SIG-M5 treated with dmso at 0.1 percent for 504 hours (cell line): ENCODE data around the gene SNRPB.
A peak's percentile ranks its signal among the peaks of the same experiment; 100 is the strongest.

Experiments
- DNase-seq: peaks from one replicate; lab custom pipeline; 2025; ENCODE audit not compliant: unreplicated experiment; lab: John Stamatoyannopoulos, UW

Gene SNRPB

DNA sequence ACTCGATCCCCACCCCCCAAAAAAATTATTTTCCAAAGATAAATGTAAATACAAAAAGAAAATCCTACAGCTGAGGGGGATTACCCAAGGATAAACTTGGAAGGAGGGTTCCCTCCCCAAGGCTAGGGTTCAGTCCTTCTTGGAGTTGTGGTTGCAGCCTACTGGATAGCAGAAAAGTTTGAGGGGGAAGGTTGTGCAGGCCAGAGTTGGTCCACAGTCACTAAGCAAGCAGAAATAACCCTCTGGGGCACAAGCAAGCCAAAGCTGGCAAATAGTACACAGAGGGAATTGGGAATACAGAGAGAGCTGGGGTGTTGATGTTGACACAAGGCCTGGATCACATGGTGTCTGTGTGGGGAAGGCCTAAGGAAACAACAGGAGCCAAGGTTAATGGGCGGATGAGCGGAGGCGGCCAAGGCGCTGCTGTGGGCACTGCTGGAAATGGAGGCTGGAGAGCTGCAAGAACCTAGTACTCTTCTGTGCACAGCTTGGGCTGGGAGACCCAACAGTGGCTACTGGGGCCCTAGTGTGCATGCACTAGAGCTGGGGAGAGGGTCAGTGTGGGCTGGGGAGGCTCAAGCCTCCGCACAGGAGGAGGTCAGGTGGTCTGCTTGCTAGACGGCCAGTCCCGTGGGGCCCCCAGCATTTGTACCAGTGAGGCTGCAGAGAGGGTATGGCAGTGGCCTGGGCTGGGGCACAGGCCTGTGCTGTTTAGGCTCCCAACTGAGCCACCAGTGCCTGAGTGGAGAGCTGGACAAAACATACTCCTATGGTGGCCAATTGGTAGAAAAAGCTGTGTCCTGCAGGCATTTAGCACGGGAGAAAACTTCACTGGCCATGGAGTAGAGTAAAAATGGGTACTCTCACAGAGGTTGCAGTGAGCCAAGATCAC lies 5.5 kb upstream of the SNRPB start:
- DNase-seq = no peak

DNA sequence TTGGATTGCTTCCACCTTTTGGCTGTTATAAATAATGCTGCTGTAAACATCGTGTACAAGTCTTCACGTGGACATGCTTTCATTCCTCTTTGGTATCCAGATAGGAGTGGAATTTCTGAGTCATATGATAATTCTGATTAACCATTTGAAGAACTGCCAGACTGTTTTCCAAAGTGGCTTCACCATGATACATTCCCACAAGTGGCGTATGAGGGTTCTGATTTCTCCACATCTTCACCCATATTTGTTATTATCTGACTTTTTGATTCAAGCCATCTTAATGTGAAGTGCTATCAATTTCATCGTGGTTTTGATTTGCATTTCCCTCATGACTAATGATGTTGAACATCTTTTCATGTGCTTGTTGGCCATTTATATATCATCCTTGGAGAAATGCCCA lies 2.9 kb upstream of the SNRPB start:
- no peak for DNase-seq

DNA sequence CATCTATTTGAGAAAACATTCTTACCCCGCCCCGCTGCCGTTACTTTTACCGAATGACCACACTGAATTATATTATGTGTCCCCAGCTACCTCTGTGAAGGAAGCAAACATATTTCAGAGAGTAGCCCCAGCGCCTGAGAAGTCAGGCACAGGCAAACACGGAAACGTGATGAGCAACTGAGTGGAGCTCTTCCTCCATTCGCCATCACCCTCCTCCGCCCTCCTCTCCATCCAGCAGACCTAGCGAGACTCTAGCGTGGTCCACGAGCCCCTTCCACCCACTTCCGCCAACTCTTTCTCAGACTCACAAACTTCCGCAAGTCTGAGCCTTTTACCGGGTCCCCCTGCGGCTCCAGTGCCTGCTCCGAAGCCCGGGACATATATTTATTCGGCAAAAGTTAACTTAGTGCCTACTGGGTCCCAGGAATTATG lies 582 bp downstream of the SNRPB start:
- DNase-seq = peak; percentile 77

DNA sequence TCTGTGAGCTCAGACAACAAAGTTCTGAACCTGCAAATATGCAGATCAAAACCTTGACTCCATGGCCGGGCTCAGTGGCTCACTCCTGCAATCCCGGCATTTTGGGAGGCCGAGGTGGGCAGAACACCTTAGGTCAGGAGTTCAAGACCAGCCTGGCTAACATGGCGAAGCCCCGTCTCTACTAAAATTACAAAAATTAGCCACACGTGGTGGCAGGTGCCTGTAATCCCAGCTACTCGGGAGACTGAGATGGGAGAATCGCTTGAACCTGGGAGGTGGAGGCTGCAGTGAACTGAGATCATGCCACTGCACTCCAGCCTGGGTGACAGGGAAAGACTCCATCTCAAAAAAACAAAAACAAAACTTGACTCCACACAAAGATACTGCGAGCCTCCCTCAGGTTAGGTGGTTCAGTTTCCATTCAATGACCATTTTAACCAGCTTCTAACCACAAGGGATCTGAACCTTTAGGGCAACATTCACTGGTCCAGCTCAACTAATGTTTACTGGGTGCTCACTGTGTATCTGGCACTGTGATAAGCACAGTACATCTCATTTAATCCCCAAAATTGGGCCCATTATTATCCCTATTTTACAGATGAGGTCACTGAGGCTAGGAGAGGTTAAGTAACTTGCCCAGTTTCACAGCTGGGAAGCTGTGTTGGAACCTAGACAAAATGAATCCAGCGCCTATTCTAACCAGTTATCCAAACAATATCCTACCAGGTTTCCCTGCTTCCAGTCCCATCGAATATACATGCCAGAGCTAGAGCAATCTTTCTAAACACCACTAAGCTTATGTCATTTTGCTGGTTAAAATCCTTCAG lies 1.8 kb downstream of the SNRPB start:
- DNase-seq = no peak

DNA sequence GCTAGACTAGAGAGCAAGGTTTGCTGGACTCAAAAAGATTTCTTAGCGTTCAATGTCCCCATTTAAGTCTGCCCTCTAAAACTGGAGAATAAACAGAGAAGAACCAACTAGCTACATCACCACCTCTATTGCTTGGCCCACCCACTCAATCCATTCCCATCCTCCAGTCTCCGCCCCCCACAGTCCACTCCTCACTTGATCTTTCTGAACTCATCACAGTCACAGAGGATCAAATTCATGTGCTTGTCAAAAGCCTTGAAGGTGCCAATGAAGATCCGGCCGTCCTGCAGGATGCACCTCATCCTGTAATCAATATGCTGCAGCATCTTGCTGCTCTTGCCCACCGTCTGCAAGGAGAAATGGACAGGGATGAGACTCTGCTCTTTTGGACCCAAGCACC lies 3.2 kb downstream of the SNRPB start:
- DNase-seq = no peak

DNA sequence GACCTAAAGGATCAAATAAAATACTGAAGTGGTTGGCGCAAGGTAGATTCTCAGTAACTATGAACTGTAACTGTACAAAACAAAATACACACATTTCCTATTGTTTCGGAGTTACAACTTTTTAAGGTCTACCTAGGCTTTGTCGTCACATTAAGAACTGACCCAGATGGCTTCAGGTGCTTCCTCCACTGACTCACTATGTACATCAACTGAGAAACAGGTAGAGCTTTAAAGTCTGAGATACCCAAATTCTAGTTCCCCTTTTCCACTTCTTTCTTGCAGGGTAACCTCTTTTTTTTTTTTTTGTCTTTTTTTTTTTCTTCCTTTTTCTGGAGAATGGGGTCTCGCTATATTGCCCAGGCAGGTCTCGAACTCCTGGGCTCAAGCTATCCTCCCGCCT lies 5.5 kb downstream of the SNRPB start:
- no peak for DNase-seq

DNA sequence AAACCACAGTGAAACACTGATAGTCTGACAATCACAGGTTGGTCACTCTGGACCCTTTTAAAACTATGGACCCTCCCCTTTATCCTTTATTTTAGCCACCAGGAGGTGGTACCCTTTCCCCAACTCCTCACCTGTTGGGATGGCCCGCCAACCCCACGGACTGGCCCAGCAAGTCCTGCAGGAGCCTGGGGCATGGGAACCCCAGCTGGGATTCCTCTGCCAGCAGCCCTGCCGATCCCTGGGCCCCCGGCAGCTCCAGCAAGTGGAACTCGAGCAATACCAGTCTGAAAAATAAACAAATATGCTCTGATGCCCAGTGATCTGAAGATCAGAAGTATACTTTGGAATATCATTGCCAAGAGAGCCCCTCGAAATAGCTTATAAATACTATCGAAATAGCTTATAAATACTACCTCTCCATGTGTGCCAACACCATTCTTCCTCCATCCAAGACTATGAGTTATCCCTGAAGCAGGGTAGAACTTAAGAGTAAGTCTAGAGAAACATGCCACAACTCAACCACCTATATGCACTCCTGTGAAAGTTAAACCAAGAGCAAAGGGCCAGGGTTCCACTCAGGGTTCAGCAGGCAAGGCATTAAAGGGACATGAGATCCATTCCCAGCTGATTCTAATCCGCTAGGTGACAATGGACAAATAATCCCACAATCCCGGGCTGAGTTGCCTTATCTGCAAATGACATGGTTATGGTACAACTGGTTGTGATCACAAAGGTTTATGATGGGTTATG lies 6.8 kb downstream of the SNRPB start:
- no peak for DNase-seq

DNA sequence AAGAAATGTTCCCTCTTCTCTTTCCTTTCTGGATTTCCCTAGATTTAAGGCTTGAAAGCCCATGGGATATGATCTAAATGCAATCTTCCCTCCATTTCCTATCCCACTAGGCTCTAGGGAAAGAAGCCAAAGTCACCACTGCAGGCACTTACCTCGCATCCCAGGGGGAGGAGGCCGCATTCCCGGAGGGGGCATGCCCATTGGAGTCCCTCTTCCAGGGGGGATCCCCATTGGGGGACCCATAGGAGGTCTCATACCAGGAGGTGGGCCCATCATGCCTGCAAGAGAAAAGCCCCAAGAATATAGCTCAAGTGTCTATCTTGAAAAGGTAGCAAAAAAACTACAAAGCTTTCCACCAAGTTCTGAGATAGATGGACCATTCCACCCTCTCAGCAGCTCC lies 8.1 kb downstream of the SNRPB start:
- no peak for DNase-seq

DNA sequence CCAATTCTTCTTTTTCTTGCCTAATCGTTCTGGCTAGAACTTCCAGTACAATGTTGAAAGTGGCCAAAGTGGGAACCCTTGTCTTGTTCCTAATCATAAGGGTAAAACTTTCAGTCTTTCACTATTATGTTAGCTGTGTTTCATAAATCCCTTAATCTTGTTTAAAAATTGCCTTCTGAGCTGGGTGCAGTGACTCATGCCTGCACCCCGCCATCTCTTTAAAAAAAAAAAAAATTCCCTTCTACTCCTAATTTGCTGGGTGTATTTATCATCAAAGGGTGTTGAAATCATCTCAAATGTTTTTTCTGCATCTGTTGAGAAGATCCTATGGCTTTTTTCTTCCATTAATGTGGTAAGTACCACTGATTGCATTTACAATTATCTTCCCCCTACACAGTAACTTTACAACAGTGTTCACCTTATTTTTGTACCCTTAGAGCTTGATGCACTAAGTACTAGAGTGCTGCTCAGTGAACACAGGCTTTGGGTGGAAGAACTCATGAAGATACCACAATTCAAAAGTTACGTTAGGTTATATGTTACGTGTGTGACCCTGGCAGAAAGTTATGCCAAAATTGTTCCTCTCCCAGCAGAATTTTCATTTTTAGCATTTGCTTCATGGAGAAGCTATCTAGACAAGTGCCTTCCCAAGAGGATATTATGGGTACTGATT lies 9.7 kb downstream of the SNRPB start:
- no peak for DNase-seq

DNA sequence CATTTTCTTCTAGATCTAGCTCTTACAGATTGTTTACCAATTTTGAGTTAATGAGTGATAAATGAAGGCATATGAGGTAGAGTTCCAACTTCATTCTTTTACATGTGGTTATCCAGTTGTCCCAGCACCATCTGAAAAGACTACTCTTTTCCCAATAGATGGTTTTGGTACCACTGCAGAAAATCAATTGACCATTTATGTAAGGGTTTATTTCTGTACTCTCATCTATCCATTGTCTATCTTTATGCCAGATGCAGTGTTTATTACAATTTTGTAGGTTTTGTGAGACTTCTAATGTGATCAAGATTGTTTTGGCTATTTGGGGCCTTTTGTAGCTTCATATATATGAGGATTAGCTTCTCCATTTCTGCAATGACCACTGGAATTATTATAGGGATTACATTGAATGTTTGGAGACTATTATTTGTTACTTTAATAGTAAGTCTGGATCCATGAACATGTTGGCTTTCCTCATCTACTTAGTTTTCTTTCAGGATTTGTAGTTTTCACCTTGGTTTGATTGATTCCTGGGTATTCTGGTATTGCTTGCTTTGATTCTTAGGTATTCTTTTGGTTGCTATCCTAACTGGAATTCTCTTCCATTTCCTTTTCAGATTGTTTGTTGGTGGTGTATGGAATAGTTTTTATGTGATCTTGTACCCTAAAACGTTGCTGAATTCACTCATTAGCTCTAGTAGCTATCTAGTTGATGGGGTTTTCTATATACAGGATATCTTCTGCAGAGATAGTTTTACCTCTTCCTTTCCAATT lies 10.4 kb downstream of the SNRPB start:
- DNase-seq = no peak

DNA sequence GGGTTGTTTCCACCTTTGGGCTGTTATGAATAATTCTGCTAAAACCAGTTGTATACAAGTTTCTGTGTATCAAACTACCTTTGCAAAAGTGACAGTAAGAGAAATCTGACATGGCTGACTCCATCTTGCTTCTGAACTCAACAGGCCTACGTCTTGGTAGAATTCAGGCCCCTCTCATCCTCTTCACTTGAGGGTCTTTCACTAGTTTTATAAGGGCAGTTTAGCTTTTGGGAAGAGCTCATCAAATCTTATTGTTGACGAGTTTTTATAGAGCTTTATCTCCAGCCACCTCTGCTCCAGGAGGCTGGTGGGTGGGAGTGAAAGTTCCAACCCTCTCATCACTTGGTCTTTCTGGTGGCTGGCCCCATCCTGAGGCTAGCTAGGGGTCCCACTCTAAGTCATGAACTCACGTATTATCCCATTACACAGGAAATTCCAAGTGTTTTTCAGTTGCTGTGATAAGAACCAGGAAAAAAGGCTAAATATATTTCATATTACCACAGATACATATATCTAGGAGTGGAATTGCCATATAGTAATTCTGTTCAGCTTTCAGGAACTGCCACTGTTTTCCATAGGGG lies 11.6 kb downstream of the SNRPB start:
- DNase-seq = no peak

DNA sequence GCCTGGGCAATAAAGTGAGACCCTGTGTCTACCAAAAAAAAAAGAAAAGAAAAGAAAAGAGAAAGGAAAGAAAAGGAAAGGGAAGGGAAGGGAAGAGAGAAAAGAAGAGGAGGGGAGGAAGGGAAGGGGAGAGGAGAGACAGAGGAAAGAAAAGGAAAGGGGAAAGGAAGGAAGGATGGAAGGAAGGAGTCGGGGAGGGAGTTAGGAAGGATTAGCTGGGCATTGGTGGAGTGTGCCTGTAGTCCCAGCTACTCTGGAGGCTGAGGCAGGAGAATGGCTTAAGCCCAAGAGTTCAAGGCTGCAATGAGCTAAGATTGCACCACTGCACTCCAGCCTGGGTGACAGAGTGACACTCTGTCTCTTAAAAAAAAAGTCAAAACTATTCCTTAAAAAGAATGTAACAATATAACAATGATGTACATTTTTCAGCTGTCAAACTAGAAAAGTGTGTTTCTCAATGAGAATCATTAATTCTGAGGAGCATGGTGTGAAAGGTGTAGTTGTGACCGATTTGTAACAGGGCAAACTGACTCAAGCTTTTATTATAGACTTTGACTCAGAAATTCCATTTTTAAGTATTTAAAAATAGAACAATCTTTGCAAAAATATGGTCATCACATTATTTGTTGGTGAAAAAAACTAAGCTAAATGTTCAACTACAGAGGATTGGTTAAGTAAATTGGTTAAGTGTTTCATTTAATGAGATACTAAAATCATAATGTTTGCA lies 14.7 kb downstream of the SNRPB start:
- DNase-seq = no peak

DNA sequence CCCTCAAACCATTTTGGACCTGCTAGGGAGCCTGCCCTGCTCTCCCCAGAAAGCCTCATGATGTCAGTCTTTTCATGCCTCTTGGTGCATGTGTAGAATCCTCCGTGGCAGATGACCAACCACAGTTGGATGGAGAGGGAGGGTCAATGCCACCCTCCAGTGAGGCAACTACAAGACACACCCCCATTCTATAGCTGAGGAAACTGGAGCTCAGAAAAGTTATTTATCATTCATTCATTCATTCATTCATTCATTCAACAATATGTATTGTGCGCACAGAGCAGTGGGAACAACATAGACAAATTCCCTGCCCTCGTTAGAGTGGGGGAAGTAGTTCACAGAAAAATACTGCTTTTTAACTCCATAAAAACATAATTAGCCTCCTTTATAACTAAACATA lies 16.8 kb downstream of the SNRPB start:
- no peak for DNase-seq

DNA sequence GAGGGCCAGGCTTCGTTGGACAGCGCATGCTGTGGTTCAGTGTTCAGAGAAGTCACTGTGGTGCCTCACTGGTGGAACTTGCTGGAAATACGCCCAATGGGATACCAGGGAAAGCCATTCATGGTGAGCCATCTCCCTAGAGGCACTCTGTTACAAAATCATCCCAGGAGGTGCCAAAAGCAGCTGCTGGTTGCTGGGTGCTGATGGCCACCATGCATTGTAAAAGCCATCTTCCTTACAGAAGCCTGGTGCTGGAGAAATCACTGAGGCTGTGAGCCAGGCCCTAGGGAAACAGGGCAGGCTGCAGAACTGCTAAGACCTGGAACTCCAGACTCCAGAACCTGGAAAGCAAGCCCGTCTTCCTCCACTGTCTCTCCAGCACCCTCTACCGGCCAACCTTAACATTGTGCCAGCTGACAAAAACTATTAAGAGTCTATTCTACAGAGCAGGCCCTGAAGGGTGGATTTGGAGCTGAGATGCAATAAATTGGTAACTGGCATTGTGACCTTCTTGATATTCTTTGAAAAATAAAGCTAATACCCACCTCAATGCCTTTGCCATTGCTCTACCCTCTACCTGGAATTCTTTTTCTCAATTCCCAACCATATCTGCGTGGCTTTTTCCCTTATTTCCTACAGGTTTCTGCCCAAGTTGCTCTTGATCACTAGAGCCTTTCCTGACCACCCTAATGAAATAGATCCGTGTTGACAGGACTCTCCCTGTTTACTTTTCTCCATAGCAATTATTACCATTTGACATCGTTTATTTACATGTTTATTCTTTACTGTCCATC lies 18.5 kb downstream of the SNRPB start:
- DNase-seq = peak; percentile 71

DNA sequence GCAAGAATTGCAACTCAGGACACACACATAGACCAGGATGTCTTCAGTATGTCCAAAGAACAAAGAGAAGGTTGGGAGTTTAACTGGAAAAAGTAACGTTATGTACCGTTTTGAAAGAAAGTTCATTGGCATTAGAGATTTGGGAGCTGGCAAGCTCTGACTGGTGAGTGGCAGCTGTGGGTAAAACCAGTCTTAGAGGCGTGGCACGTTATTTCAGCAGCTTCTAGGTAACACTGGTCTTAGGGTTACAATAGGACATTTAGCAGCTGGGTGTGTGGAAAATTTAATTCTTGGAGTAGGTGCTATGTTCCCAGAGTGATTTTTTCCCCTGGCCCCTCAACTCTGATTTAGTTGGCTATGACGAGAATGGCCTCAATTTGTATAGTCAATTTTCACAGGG lies 19.2 kb downstream of the SNRPB start:
- no peak for DNase-seq

DNA sequence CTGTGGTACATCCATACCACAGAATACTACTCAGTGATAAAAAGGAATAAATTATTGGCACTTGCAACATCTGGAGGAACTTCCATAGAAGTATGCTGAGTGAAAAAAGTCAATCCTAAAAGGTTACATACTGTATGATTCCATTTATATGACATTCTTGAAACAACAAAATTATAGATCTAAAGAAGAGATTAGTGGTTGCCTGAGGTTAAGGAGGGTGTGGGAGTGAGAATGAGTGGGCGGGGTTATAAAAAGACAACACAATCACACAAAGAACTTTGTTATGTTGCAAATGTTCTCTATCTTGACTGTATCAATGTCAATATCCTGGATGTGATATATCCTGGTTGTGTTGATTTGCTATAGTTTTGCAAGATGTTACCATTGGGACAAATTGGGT lies 21.2 kb downstream of the SNRPB start:
- DNase-seq = no peak

DNA sequence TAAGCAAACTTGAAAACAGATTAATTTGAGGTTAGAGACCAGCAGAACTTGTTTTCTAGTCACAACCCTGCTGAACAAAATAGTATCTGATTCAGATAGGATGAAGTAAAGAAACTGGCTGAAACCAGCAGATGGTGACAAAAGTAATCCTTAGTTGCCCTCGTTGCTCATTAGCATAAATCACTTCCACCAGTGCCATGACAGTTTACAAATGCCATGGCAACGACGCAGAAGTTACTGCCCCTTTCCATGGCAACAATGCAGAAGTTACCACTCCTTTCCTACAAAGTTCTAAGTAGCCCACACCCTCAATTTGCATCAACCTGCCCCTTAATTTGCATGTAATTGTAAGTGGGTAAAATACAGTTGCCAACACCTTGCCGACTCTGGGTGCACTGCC lies 23.7 kb downstream of the SNRPB start:
- peak; percentile 17 for DNase-seq

DNA sequence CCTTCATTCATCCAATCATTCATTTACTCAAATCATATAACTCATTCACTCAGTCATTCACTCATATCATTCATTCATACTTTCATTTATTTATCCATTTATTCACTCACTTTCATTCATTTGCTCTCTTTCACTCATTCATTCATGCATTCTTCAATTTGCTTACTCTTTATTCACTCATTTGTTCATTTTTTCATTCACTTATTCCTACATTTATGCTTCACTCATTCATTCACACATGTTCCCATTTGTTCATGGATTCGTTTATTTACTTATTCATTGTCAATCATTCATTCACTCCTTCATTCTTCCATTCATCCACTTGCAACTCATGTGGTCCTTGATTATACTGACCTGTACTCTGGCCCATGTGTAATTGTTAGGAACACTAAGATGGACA lies 39.4 kb downstream of the SNRPB start:
- no peak for DNase-seq
